H1 (cell line): ENCODE measurements around the gene CFAP97. TPM values are rescaled to one million over a fixed set of nuclear protein-coding genes. Genes with fewer than 3 reads are reported as not detected.

Experiments used
- CTCF ChIA-PET: fragments of 300-600 bp; sonication (Branson Sonifier 250); formaldehyde crosslinking; loops from one replicate; lab custom pipeline; 2021; ENCODE audit not compliant: partially characterized antibody; lab: Charles Lee
- POLR2A ChIA-PET: fragments of 300-600 bp; sonication (Branson Sonifier 250); formaldehyde crosslinking; loops from one replicate; lab custom pipeline; 2021; ENCODE audit warnings: inconsistent platforms; ENCODE audit not compliant: partially characterized antibody; lab: Charles Lee
- DNase-seq, 2 experiments: peaks; one replicate each; pipeline versions ENCODE4 v3.0.0 to v3.0.0-alpha.2; 2010 to 2022; ENCODE audit warnings: low spot score in 2 of 2, low read depth in 1 of 2, mixed read lengths in 1 of 2
- FAIRE-seq: peaks from 2 replicates; lab custom pipeline; 2011; peaks lifted over from hg19 to GRCh38; lab: Jason Lieb, UNC
- H2AFZ ChIP-seq: 2 replicates; pipeline ENCODE4 v1.8.1; 2012; ENCODE audit warnings: low read length, inconsistent platforms
- H2AK5ac ChIP-seq: 2 replicates; pipeline ENCODE4 v1.6.1; 2013; ENCODE audit warnings: low read depth, low read length
- H2BK120ac ChIP-seq: replicated peaks from 2 replicates; pipeline ENCODE3; 2013; ENCODE audit warnings: low read depth, low read length, inconsistent platforms
- H2BK12ac ChIP-seq: 2 replicates; pipeline ENCODE4 v1.6.1; 2013; ENCODE audit warnings: low read depth, low read length
- H2BK15ac ChIP-seq: 2 replicates; pipeline ENCODE4 v1.6.1; 2013; ENCODE audit warnings: low read length
- H2BK20ac ChIP-seq: 2 replicates; pipeline ENCODE4 v1.6.1; 2013; ENCODE audit warnings: low read length
- H2BK5ac ChIP-seq: 2 replicates; pipeline ENCODE4 v1.6.1; 2013; ENCODE audit warnings: low read depth, low read length
- H3K14ac ChIP-seq: 2 replicates; pipeline ENCODE4 v1.6.1; 2013; ENCODE audit warnings: inconsistent platforms; ENCODE audit not compliant: insufficient read length
- H3K18ac ChIP-seq: 2 replicates; pipeline ENCODE4 v1.6.1; 2013; ENCODE audit warnings: low read length; ENCODE audit errors: extremely low read depth
- H3K23ac ChIP-seq: 2 replicates; pipeline ENCODE4 v1.6.1; 2013; ENCODE audit warnings: inconsistent platforms; ENCODE audit not compliant: insufficient read length
- H3K23me2 ChIP-seq: 2 replicates; pipeline ENCODE4 v1.6.1; 2013; ENCODE audit warnings: low read depth, low read length
- H3K27ac ChIP-seq: 2 replicates; pipeline ENCODE4 v1.6.1; 2011; ENCODE audit warnings: low read depth, low read length, inconsistent platforms
- H3K27me3 ChIP-seq, 4 experiments: replicated peaks in 1 of 4; 1 replicate in 1 of 4; 2 replicates in 3 of 4; pipeline versions ENCODE4 v1.6.1 to v1.8.1; 2011 to 2013; ENCODE audit warnings: low read length in 3 of 4, mild to moderate bottlenecking in 3 of 4, inconsistent platforms in 2 of 4, mixed read lengths in 2 of 4, moderate library complexity in 1 of 4; ENCODE audit not compliant: control insufficient read depth in 3 of 4, insufficient read depth in 3 of 4; ENCODE audit errors: extremely low read depth in 1 of 4
- H3K36me3 ChIP-seq, 4 experiments: 2 replicates each; pipeline versions ENCODE4 v1.6.1 to v1.8.1; 2011 to 2013; ENCODE audit warnings: mild to moderate bottlenecking in 4 of 4, low read length in 3 of 4, moderate library complexity in 2 of 4, control low read depth in 1 of 4, inconsistent platforms in 1 of 4; ENCODE audit not compliant: insufficient read depth in 4 of 4, control insufficient read depth in 2 of 4
- H3K4ac ChIP-seq: replicated peaks from 2 replicates; pipeline ENCODE3; 2013; ENCODE audit warnings: low read length, low read depth, mixed read lengths, inconsistent platforms; ENCODE audit not compliant: insufficient read length
- H3K4me1 ChIP-seq, 4 experiments: replicated peaks in 1 of 4; 1 replicate in 1 of 4; 2 replicates in 3 of 4; pipeline versions ENCODE4 v1.6.1 to v1.8.1; 2011 to 2013; ENCODE audit warnings: low read length in 3 of 4, inconsistent platforms in 2 of 4, mixed read lengths in 1 of 4; ENCODE audit not compliant: insufficient read depth in 4 of 4, control insufficient read depth in 3 of 4
- H3K4me2 ChIP-seq, 2 experiments: 2 replicates each; pipeline versions ENCODE4 v1.6.1 to v1.8.1; 2011 to 2013; ENCODE audit warnings: low read depth in 2 of 2, low read length in 2 of 2, control low read depth in 1 of 2, inconsistent platforms in 1 of 2, mild to moderate bottlenecking in 1 of 2; ENCODE audit not compliant: insufficient read depth in 1 of 2
- H3K4me3 ChIP-seq, 4 experiments: fragments of 200-600, 300-600 bp in 1 of 4; sonication (generic), shearing (Covaris generic), sonication (Bioruptor Twin) in 1 of 4; 2 replicates each; pipeline versions ENCODE4 v1.5.1 to v1.8.1; 2011 to 2016; ENCODE audit warnings: low read length in 4 of 4, low read depth in 3 of 4, control low read depth in 2 of 4, inconsistent platforms in 2 of 4, mild to moderate bottlenecking in 2 of 4, mixed read lengths in 1 of 4, moderate library complexity in 1 of 4; ENCODE audit not compliant: insufficient read depth in 2 of 4; ENCODE audit errors: extremely low read depth in 1 of 4
- H3K56ac ChIP-seq: replicated peaks from 2 replicates; pipeline ENCODE3; 2013; ENCODE audit warnings: low read depth, mild to moderate bottlenecking, mixed read lengths, low read length, inconsistent platforms; ENCODE audit not compliant: insufficient read length
- H3K79me1 ChIP-seq: 2 replicates; pipeline ENCODE4 v1.6.1; 2013; ENCODE audit warnings: low read depth, low read length, control low read depth
- H3K79me2 ChIP-seq, 2 experiments: 2 replicates each; pipeline versions ENCODE4 v1.6.1 to v1.8.1; 2012 to 2013; ENCODE audit warnings: low read length in 2 of 2, mild to moderate bottlenecking in 2 of 2, inconsistent platforms in 1 of 2; ENCODE audit not compliant: insufficient read depth in 2 of 2, control insufficient read depth in 1 of 2
- H3K9ac ChIP-seq, 4 experiments: replicated peaks in 1 of 4; 1 replicate in 1 of 4; 2 replicates in 3 of 4; pipeline versions ENCODE4 v1.6.1 to v1.8.1; 2011 to 2013; ENCODE audit warnings: low read depth in 3 of 4, low read length in 3 of 4, control low read depth in 2 of 4, mild to moderate bottlenecking in 2 of 4, moderate library complexity in 2 of 4, inconsistent platforms in 1 of 4; ENCODE audit errors: extremely low read depth in 1 of 4
- H3K9me3 ChIP-seq, 2 experiments: 2 replicates each; pipeline versions ENCODE4 v1.6.1 to v1.8.1; 2012 to 2013; ENCODE audit warnings: mild to moderate bottlenecking in 2 of 2, moderate library complexity in 2 of 2, control low read depth in 1 of 2, inconsistent platforms in 1 of 2, low read depth in 1 of 2, low read length in 1 of 2, mixed read lengths in 1 of 2; ENCODE audit not compliant: insufficient read depth in 2 of 2
- H4K20me1 ChIP-seq, 2 experiments: replicated peaks in 1 of 2; 2 replicates each; pipeline versions ENCODE3 to v1.8.1; 2011 to 2013; ENCODE audit warnings: inconsistent platforms in 2 of 2, low read length in 2 of 2, mild to moderate bottlenecking in 1 of 2; ENCODE audit not compliant: insufficient read depth in 2 of 2, control insufficient read depth in 1 of 2
- H4K5ac ChIP-seq: 2 replicates; pipeline ENCODE4 v1.6.1; 2013; ENCODE audit warnings: low read length, low read depth, mixed read lengths, inconsistent platforms; ENCODE audit not compliant: insufficient read length
- H4K8ac ChIP-seq: 2 replicates; pipeline ENCODE4 v1.8.0; 2013; ENCODE audit warnings: mild to moderate bottlenecking, moderate library complexity, low read length, inconsistent platforms; ENCODE audit not compliant: insufficient read depth; ENCODE audit errors: extremely low read depth
- H4K91ac ChIP-seq: replicated peaks from 2 replicates; pipeline ENCODE3; 2013; ENCODE audit warnings: low read length, mixed read lengths, inconsistent platforms; ENCODE audit not compliant: insufficient read length
- BACH1 ChIP-seq: IDR thresholded peaks from 2 replicates; pipeline ENCODE4 v1.6.1; 2012; ENCODE audit warnings: low read length, improper control_type of control experiment
- BRCA1 ChIP-seq: IDR thresholded peaks from 2 replicates; pipeline ENCODE4 v1.6.1; 2012; ENCODE audit warnings: low read depth, low read length, improper control_type of control experiment
- CEBPB ChIP-seq: IDR thresholded peaks from 2 replicates; pipeline ENCODE4 v1.6.1; 2012; ENCODE audit warnings: low read depth, low read length
- RAD21 ChIP-seq, 2 experiments: IDR thresholded peaks in 1 of 2; conservative IDR thresholded peaks in 1 of 2; 2 replicates each; pipeline ENCODE4 v1.6.1; 2011; ENCODE audit warnings: low read depth in 2 of 2, low read length in 2 of 2, improper control_type of control experiment in 1 of 2, inconsistent platforms in 1 of 2, mild to moderate bottlenecking in 1 of 2, moderate library complexity in 1 of 2
- SP4 ChIP-seq: IDR thresholded peaks from 2 replicates; pipeline ENCODE4 v1.6.1; 2012; ENCODE audit warnings: low read length, inconsistent platforms
- SUZ12 ChIP-seq: fragments of 200-600 bp; sonication (generic); IDR thresholded peaks from 2 replicates; pipeline ENCODE4 v1.6.1; 2012; ENCODE audit warnings: mild to moderate bottlenecking, inconsistent platforms, low read length, moderate library complexity, mixed read lengths
- TBP ChIP-seq: IDR thresholded peaks from 2 replicates; pipeline ENCODE4 v1.6.1; 2011; ENCODE audit warnings: low read depth, low read length, improper control_type of control experiment
- TEAD4 ChIP-seq: IDR thresholded peaks from 2 replicates; pipeline ENCODE4 v1.6.1; 2012; ENCODE audit warnings: low read depth, low read length, inconsistent platforms, mixed read lengths
- WGBS, 2 experiments: shearing (Covaris generic) in 1 of 2; methylation state at CpG; one replicate each; pipeline versions ENCODE4 v1.1.6 to v1.1.7; 2013 to 2015; ENCODE audit warnings: low lambda C conversion rate in 2 of 2, mixed read lengths in 2 of 2, inconsistent platforms in 1 of 2, low coverage in 1 of 2, missing lambda C conversion rate in 1 of 2; ENCODE audit not compliant: insufficient replicate concordance in 2 of 2, insufficient coverage in 1 of 2, insufficient read length in 1 of 2; ENCODE audit errors: extremely low coverage in 1 of 2, missing lambda C conversion rate in 1 of 2; 5-methylcytosine and 5-hydroxymethylcytosine counted together
- polyA plus RNA-seq, 7 experiments: library from polyadenylated mRNA; depleted of rRNA in 3 of 7; stranded (reverse) in 5 of 7; unstranded in 2 of 7; fragments of >200 nt in 5 of 7; fragments of 200-250 nt in 2 of 7; gene quantifications; 1 replicate in 5 of 7; 2 replicates in 1 of 7; 4 replicates in 1 of 7; pipeline versions ENCODE4 v1.2.1 to v1.2.3, GENCODE V29; 2011 to 2013; ENCODE audit warnings: missing spikeins in 2 of 7, mixed read lengths in 2 of 7
- total RNA-seq: library from RNA; stranded (reverse); fragmentation: NEBNext Ultra II Directional; extraction: Animal tissue kit (Norgen Biotek cat#: 25700); gene quantifications from 2 replicates; pipeline ENCODE4 v1.2.1, GENCODE V29; 2021

CFAP97 gene
- total and polyA plus RNA-seq, 2 of the 8 experiments (the other 6 are each of a cell fraction or from before 2014, with no cell fraction given), result 9.2 to 40.4 TPM

GRCh38 chr4:185144601-185145240 lies 59.1 kb downstream of the CFAP97 start:
- DNase-seq, result no peak
- Histone ChIP-seq H3K79me1 (peaks cover 4% of the 10 kb centered on the region; the same call in 1 of the 2 replicates), H3K23me2 (peaks cover 13% of the 10 kb centered on the region; the same call in 1 of the 2 replicates), H2AK5ac (no peak overlapping the region), H3K27ac (no peak overlapping the region), H2AFZ (no peak overlapping the region), H2BK120ac (no peak overlapping the region), H2BK20ac (no peak overlapping the region), H3K56ac (no peak overlapping the region), H3K4me3 (peak overlapping the region in 1 of 4 experiments; percentile 78; a peak in 1 of 8 replicates), H3K4ac (no peak overlapping the region), H3K27me3 (no peaks in the 10 kb centered on the region; a peak in 1 of 7 replicates), H3K23ac (no peak overlapping the region), H4K5ac (no peak overlapping the region), H3K36me3 (peaks cover 0 to 28% (median 3%) of the 10 kb centered on the region in 4 experiments; a peak in 2 of 8 replicates), H4K91ac (no peak overlapping the region), H3K9me3 (no peaks in the 10 kb centered on the region), H3K9ac (no peak overlapping the region), H2BK15ac (no peak overlapping the region), H3K14ac (no peak overlapping the region), H3K79me2 (peaks cover 0 to 16% of the 10 kb centered on the region in 2 experiments; a peak in 3 of 4 replicates), H3K18ac (no peak overlapping the region), H4K8ac (no peak overlapping the region), H2BK5ac (no peak overlapping the region), H3K4me2 (peak overlapping the region; percentile 93 to 99; a peak in 3 of 4 replicates), H2BK12ac (no peak overlapping the region), H4K20me1 (peaks cover 7 to 12% of the 10 kb centered on the region in 2 experiments), H3K4me1 (peaks cover 0 to 9% (median 6%) of the 10 kb centered on the region in 4 experiments; a peak in 5 of 7 replicates)
- no peak for FAIRE-seq
- POLR2A ChIA-PET, result interaction anchor here (1.0 to 2.4 kb wide), 5 partner anchors 10 to 212 kb away, joined by 3 to 8 read pairs (median 3); no protein-coding TSS in a partner anchor
- CTCF ChIA-PET, result interaction anchor here (0.5 to 1.5 kb wide), 6 partner anchors 10 to 189 kb away, joined by 3 to 10 read pairs (median 3); no protein-coding TSS in a partner anchor
- 90% methylated on average over 16 of the region's 16 CpGs; no CpG with 5 or more reads in 1 of the 2 experiments for WGBS, 2 experiments
- TF ChIP-seq SP4 (no peak), TBP (no peak), TEAD4 (no peak), CEBPB (no peak), SUZ12 (no peak), BRCA1 (no peak), BACH1 (no peak), RAD21 (IDR thresholded peaks at IDR 0.05 in 1 of 2, conservative IDR thresholded peaks at IDR 0.05 in 1 of 2; ENCODE audit: low read depth in 2 of 2, low read length in 2 of 2) (0 out of 4 replicates have a peak, but pooled peaks of 1 of the 2 experiments have one; percentile 6)
